Measurements from ENCODE around the gene SUV39H2.
"Not testable (repeated sequence)": the region's sequence is repeated elsewhere in the genome, so short reads cannot be mapped to it uniquely, and the experiment has no call there.

Gene SUV39H2

DNA sequence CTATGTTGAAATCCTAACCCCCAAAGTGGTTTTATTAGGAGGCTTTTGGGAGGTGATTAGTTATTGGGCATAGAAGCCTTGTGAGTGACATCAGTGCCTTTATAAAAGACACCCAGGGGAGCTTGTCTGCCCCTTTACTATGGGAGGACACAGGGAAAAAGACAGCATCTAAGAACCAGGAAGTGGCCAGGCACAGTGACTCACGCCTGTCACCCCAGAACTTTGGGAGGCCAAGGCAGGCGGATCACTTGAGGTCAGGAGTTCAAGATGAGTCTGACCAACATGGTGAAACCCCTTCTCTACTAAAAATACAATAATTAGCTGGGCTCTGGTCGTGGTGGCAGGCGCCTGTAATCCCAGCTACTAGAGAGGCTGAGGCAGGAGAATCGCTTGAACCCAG is 60.3 kb downstream of the SUV39H2 start:
- not testable (repeated sequence) for DNase-seq (ENCODE audit: low spot score)

DNA sequence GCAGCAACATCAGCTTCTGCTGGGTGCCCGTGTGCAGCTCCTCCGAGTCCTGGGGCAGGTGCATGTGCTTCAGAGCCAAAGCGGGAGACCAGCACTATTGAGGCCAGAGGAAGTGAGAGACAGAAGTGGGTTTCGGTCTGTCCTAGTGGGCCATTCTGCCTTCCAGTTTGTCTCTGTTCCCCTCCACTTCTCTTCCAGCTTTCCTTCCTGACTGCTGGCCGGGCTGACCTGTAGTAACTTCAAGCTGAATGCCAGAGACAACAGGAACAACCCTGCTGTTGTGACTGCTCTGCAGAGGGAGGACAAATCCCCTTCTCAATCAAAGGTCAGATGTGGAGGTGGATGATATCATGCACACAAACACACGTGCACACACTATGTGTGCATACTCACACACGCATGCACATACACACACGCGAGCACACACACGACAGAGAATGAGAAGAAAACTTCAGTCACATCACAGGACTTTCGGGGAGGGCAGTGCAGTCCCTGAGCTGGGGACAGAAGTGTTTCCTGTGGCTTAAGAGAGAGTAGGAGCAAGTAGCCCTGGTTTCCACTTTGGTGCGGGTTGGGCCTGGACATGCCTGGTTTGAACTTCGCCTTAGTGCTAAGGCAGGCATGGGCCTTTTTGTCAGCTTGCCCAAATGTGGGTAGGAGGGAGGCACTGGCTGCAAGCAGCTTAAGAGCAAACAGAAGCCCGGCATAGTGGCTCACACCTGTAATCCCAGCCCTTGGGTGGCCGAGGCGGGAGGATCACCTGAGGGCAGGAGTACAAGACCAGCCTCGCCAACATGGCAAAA is 63.7 kb downstream of the SUV39H2 start:
- not testable (repeated sequence) for DNase-seq (ENCODE audit: low spot score)

DNA sequence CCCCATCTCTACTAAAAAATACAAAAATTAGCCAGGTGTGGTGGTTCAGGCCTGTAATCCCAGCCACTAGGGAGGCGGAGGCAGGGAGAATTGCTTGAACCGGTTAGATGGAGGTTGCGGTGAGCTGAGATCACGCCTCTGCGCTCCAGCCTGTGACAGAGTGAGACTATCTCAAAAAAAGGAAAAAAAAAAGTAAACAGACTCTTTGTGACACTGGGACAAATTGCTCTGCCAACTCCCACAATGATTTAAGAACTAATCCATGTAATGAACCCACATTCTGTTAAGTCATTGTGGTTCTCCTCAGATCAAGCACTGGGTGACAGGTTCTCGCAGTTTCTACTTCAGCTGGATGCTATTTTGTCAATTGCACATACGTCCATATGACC is 64.3 kb downstream of the SUV39H2 start:
- not testable (repeated sequence) for DNase-seq (ENCODE audit: low spot score)

DNA sequence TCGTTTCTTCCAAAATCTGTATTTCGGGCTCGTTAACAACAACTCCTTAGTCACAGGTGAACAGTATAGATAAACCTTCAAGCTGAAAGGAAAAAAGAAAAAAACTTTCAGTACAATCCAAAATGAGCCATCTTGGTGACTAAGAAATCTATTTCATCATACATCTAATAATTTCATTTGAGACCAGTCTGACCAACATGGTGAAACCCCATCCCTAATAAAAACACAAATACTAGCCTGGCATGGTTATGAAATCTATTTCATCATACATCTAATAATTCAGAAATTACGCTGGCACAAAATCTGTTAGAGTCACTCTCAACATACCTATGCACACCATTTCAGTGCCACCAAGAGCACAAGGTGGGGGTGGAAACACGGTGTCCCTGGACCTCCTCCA is 66.4 kb downstream of the SUV39H2 start:
- no peak for DNase-seq (ENCODE audit: low spot score)

DNA sequence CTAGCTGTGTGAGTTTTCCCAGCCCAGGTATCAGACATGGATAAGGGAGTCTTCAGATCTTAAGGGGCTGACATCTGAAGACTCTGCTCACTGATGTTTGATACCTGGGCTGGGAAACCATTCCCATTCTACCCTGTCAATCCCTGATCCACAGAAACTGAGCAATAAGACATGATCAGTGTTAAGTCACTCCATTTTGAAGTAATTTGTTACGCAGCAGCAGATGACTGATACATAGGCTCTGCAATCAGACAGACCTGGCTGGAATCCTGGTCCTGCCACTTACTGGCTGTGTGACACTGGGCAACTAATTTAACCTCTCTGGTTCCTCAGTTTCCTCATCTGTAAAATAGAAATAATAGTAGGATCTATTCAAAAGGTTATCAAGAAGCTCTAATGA is 68.6 kb downstream of the SUV39H2 start:
- no peak for DNase-seq (ENCODE audit: low spot score)

DNA sequence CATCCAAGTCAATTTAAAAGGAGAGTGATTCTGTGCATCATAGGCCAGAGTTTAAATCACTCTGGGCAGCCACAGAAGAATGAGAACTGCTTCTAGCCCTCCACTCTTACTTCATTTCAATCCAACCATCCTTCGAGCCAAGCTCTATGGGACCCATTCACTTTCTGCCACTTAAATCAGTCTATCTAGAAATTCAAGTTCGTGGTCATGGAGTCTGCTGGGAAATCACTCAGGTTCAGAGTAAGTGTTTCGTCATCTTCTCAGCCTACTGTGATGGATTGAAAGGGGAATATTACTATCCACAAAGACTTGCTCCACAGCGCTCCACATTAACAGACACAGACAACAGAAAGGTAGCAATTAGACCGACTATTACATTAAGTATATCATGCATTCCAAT is 70.6 kb downstream of the SUV39H2 start:
- no peak for DNase-seq (ENCODE audit: low spot score)

DNA sequence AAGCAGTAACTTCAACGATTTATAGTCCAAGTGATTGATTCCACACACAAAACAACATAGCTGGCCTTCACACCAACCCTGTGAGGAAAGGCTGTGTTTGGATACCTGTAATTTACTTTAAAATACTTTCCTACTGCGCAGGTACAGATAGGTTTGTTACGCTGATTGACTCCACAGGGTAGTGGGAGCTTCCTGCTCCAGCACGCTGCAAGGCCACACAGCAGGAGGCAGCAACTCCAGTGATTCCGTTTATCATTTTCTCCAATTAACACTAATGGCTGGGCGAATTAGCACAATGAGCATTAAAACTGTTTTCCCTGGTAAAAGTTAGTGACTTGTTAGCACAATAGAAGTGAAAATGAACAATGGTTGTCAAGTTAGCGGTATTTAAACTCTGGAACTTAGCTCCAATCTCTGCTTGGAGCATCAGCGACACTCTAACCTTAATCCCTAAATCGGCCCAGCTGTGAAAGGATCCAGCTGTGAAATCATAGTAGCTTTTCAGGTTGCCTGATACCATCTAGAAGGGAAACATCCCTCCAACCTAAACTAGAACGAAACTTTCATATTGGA is 74.3 kb downstream of the SUV39H2 start:
- peak; percentile 10 for DNase-seq (ENCODE audit: low spot score)

DNA sequence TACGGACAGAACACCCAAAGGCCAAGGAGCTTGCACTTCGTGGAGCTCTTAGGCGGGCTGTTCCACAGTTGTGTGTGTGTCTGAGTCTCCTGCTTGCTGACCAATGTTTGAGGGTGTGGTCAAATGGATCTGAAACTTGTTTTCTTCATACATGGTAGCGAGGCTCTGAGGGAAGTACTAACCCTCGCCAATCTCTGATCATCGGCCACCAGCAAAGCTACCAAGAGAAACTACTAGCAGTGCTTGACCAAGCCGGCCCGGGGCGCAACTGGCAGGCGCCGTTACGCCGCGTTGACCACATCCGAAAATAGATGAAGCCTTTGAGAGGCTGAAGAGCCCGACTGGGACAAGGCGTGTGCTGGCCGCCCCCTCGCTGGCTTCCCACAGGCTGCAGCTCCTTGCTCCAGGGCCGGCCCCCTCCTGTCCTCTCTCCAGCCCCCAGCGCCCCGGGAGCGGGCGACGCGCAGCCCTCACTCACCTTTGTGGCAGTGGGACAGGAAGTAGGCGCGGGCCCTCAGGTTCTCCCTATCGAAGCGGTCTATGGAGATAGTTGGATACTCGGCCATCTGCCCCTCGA is 74.8 kb downstream of the SUV39H2 start:
- peak; percentile 38 for DNase-seq (ENCODE audit: low spot score)

All from hematopoietic multipotent progenitor cell treated with erythropoietin and hydrocortisone succinate and interleukin-3 and kit ligand, for 17 days (in vitro differentiated cells).